Uterus (tissue), 4 donors: ENCODE results near the gene ASPHD2. TPM values are rescaled to one million over a fixed set of nuclear protein-coding genes. Genes with fewer than 3 reads are reported as not detected.

ENCODE experiments used
- DNase-seq, 2 donors: peaks; one replicate each; pipeline ENCODE4 v3.0.0-alpha.2; 2019 to 2020
- H3K27ac ChIP-seq, 2 donors: fragments of 200-600 bp; sonication (generic); 1 replicate in 1 of 2; 2 replicates in 1 of 2; pipeline ENCODE4 v1.5.1; 2016 to 2018
- H3K27me3 ChIP-seq, 2 donors: fragments of 200-600 bp; sonication (generic); one replicate each; pipeline ENCODE4 v1.5.1; 2018 to 2019; ENCODE audit warnings: control low read depth in 1 of 2
- H3K36me3 ChIP-seq, 2 donors: fragments of 200-600 bp; sonication (generic); one replicate each; pipeline ENCODE4 v1.5.1; 2019; ENCODE audit warnings: control low read depth in 1 of 2
- H3K4me1 ChIP-seq, 2 donors: fragments of 200-600 bp; sonication (generic); one replicate each; pipeline ENCODE4 v1.5.1; 2018 to 2019; ENCODE audit warnings: control low read depth in 1 of 2
- H3K4me3 ChIP-seq, 2 donors: fragments of 200-600 bp; sonication (generic); 1 replicate in 1 of 2; 2 replicates in 1 of 2; pipeline ENCODE4 v1.5.1; 2018 to 2019; ENCODE audit warnings: mild to moderate bottlenecking in 1 of 2
- H3K9me3 ChIP-seq, 2 donors: fragments of 200-600 bp; sonication (generic); one replicate each; pipeline ENCODE4 v1.5.1; 2019; ENCODE audit warnings: control low read depth in 1 of 2
- POLR2A ChIP-seq, 2 donors: fragments of 450-650 bp; IDR thresholded peaks; one replicate each; pipeline ENCODE4 v1.6.1; 2016; ENCODE audit warnings: antibody characterized with exemption in 2 of 2, mild to moderate bottlenecking in 1 of 2, moderate library complexity in 1 of 2
- intact Hi-C: fragments of 100-400 bp; cut with DNase I; formaldehyde crosslinking; loops from one replicate; pipeline ENCODE4 v1.15.1; 2023; ENCODE audit warnings: low total_unique reads
- total RNA-seq, 4 donors: library from RNA; depleted of rRNA in 3 of 4; stranded (reverse); fragments of >200 nt in 3 of 4; gene quantifications; one replicate each; pipeline versions ENCODE4 v1.1.0 to v1.2.4, GENCODE V29; 2014 to 2023
- TF ChIP-seq, protein P1 (sequence below), 4 experiments: fragments of 200-600 bp in 2 of 4; fragments of 450-650 bp in 2 of 4; sonication (generic) in 2 of 4; IDR thresholded peaks; one replicate each; pipeline ENCODE4 v1.5.1; 2016 to 2019; ENCODE audit warnings: antibody characterized with exemption in 4 of 4, mild to moderate bottlenecking in 2 of 4, moderate library complexity in 1 of 4
- donor health status: DM: yes; HTN: yes; CAD: no.

ASPHD2 gene
- total RNA-seq, 4 donors from 2014 or later, result 0.83 to 1.8 TPM; not detected in 2

DNA sequence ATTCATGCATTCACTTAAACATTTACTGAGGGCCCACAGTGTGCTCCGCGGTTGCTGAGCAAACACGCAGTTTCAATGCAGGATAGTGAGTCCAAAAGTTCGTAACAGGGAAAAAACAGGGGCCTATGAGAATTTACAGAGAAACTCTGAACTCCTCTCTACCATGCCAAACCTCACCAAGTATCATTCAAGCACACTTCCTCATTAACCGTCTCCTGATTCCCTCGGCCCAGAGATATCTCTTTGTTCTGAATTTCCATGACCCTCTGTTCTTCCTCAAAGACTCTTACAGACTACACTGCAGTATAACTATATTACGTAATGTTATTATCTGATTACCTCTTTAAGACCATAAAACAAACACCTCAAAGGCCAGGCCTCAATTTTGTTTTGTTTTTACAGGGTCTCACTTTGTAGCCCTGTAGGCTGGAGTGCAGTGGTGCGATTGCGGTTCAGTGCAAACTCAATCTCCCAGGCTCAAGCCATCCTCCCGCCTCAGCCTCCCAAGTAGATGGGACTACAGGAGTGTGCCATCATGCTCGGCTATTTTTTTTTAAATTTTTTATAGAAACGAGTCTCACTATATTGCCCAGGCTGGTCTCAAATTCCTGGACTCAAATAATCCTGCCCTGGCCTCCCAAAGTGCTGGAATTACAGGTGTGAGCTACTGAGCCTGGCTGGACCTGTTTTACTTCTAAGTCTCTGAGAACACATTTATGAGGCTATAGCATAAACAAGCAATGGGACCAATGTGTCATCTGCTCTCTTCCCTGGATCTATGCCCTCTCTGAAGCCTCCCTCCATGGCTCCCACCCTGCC is 50.9 kb downstream of the ASPHD2 start:
- Histone ChIP-seq H3K27ac (no peak overlapping the region), H3K4me1 (peaks cover 14 to 26% of the 10 kb centered on the region in 2 donors), H3K36me3 (no peaks in the 10 kb centered on the region), H3K9me3 (no peaks in the 10 kb centered on the region), H3K4me3 (no peak overlapping the region), H3K27me3 (no peaks in the 10 kb centered on the region)
- DNase-seq, result no peak
- TF ChIP-seq, protein P1, sequence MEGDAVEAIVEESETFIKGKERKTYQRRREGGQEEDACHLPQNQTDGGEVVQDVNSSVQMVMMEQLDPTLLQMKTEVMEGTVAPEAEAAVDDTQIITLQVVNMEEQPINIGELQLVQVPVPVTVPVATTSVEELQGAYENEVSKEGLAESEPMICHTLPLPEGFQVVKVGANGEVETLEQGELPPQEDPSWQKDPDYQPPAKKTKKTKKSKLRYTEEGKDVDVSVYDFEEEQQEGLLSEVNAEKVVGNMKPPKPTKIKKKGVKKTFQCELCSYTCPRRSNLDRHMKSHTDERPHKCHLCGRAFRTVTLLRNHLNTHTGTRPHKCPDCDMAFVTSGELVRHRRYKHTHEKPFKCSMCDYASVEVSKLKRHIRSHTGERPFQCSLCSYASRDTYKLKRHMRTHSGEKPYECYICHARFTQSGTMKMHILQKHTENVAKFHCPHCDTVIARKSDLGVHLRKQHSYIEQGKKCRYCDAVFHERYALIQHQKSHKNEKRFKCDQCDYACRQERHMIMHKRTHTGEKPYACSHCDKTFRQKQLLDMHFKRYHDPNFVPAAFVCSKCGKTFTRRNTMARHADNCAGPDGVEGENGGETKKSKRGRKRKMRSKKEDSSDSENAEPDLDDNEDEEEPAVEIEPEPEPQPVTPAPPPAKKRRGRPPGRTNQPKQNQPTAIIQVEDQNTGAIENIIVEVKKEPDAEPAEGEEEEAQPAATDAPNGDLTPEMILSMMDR (IDR thresholded peaks at IDR 0.05), result no peak
- TF ChIP-seq POLR2A (IDR thresholded peaks at IDR 0.05), result no peak
- intact Hi-C loops, result no loop called here

DNA sequence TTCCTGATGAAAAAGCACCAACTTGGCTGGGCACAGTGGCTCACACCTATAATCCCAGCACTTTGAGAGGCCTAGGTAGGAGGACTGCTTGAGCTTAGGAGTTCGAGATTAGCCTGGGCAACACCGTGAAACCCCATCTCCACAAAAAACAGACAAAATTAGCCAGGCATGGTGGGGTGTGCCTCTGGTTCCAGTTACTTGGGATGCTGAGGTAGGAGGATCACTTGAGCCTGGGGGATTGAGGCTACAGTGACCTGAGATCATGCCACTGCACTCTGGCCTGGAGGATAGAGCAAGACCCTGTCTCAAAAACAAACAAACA is 51.5 kb downstream of the ASPHD2 start:
- no peak overlapping the region for H3K4me3 ChIP-seq
- H3K4me1 ChIP-seq, result peaks cover 14 to 27% of the 10 kb centered on the region in 2 donors
- H3K27me3 ChIP-seq, result no peaks in the 10 kb centered on the region
- no peaks in the 10 kb centered on the region for H3K9me3 ChIP-seq
- intact Hi-C loops, result no loop called here
- DNase-seq, result no peak
- H3K36me3 ChIP-seq, result no peaks in the 10 kb centered on the region
- TF ChIP-seq POLR2A (IDR thresholded peaks at IDR 0.05), result no peak
- TF ChIP-seq, protein P1 (IDR thresholded peaks at IDR 0.05), result no peak
- H3K27ac ChIP-seq, result no peak overlapping the region

DNA sequence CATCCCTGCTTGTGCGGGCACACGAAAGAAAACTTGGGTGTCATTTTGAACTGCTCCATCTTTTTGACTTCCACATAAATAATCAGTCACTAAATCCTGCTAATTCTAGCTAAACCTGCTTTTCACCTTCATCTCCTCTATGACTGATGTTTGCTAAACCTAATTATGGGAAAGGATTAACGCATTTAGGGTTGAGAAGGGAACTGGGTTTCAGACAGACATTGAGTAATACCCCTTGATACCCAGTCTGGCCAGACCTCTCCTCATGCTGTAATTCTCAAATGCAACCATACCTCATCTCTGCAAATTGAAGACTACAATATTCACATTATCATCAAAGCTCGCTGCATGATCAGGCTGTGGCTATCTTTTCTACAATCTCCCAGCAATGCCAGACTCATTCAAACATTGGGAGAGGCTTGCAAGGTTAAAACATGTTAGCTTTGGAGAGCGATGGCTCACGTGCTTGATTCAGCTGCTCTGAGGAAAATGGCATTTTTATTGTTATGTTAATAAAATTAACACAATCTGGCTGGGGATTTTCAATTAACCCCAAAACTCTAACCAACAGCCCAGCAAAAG is 52.1 kb downstream of the ASPHD2 start:
- Histone ChIP-seq H3K9me3 (no peaks in the 10 kb centered on the region), H3K4me1 (peaks cover 14 to 27% of the 10 kb centered on the region in 2 donors), H3K36me3 (no peaks in the 10 kb centered on the region), H3K27ac (no peak overlapping the region), H3K4me3 (no peak overlapping the region), H3K27me3 (no peaks in the 10 kb centered on the region)
- DNase-seq, result no peak
- no peak for TF ChIP-seq POLR2A (IDR thresholded peaks at IDR 0.05)
- TF ChIP-seq, protein P1 (IDR thresholded peaks at IDR 0.05), result no peak
- intact Hi-C loops, result no loop called here

DNA sequence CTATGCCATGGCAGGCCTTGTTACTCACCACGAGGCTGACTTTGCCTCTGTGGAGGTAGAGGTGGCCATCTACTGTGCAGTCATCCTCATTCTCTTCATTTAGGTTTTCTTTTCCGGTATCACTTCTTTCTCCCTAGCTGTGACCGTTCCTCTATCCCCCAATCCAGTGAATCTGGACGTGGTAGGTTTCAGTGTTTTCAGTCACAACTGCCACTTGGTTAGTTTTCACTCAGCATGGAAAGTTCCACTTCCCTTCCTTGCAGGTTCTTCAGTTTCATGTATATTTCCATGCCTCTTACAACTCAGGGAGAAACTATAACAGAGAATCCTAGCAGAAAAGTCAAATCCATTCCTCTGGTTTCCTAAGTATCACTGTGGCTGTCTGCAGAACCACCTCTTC is 52.6 kb downstream of the ASPHD2 start:
- H3K4me1 ChIP-seq, result peaks cover 14 to 27% of the 10 kb centered on the region in 2 donors

DNA sequence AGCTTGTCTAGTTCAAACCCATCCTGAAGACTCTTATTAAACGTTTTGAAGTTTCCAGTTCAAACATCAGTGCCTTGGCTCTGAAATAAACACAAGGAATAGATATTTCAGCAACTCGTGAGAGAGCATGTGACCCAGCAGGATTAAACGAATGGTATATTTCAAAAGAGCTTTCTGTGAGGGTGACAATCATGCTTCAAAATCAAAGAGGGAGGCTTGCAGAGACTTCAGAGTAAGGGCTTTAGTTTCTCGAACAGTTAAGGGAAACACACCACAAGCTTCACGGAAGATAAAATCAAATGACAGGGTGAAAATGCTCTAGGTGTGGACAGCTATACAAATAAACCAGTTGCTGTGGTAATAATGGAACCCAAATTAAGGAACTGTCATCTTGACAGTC is 53.1 kb downstream of the ASPHD2 start:
- TF ChIP-seq, protein P1 (IDR thresholded peaks at IDR 0.05), result no peak
- TF ChIP-seq POLR2A (IDR thresholded peaks at IDR 0.05), result no peak
- H3K27me3 ChIP-seq, result no peaks in the 10 kb centered on the region
- no peak overlapping the region for H3K27ac ChIP-seq
- intact Hi-C loops, result no loop called here
- no peaks in the 10 kb centered on the region for H3K9me3 ChIP-seq
- no peaks in the 10 kb centered on the region for H3K36me3 ChIP-seq
- no peak overlapping the region for H3K4me3 ChIP-seq
- H3K4me1 ChIP-seq, result peaks cover 14 to 27% of the 10 kb centered on the region in 2 donors
- DNase-seq, result no peak

More for the DNA sequence above, 52.6 kb downstream of the ASPHD2 start:
- H3K27me3 ChIP-seq, result no peaks in the 10 kb centered on the region
- no peaks in the 10 kb centered on the region for H3K36me3 ChIP-seq
- no peaks in the 10 kb centered on the region for H3K9me3 ChIP-seq
- DNase-seq, result no peak
- no peak overlapping the region for H3K4me3 ChIP-seq
- TF ChIP-seq POLR2A (IDR thresholded peaks at IDR 0.05), result no peak
- TF ChIP-seq, protein P1 (IDR thresholded peaks at IDR 0.05), result no peak
- no peak overlapping the region for H3K27ac ChIP-seq
- intact Hi-C loops, result no loop called here
